ENCODE measurements around the gene NAE1.
"Not testable (repeated sequence)": the region's sequence is repeated elsewhere in the genome, so short reads cannot be mapped to it uniquely, and the experiment has no call there.

Gene NAE1

DNA sequence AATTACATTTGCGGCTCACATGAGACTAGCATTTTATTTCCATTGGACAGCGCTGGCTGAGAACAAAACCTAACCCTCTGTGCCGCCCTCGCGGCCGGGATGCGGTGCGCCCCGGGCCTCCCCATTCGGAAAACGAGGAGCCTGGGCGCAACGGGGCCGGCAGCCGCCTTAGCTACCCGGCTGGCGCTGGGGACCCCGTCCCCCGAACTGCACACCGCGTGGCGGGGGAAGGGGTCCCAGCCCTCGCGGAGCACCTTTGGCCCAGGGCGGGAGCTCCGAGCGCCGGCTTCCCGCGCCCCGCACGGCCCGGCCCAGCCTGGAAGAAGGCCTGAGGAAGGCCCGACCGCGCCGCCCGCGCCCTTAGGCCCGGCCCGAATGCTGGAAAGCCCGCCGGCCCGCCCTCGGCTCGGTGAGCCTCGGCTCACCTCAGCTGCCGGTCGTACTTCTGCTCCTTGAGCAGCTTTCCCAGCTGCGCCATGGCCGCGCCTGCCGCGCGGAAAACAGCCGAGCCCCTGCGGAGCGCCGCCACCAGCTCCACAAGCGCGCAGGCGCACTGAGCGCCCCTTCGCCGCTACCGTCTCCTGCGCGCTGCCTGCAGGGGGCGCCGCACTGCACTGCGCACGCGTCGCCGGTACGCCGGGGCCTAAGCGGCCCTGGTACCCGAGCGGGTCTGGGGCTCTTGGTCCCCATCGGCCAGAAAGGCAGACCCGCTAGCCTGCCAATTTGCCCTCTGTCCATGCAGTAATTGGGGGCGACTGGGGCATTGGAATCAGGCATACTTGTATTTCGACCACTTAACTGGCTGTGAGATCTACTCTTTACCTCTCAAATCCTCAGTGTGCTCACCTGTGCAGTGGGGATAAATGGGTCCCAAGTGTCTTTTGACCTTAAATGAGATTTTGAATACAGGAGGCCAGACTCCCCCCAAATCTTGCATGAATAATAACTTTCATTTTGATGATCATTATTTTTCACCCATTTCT, at the start of gene NAE1:
NAE1 (minus strand) TSS at position 555 of the 983 bp plus-strand sequence; CDS start at position 478, 77 bp downstream.
- DNase-seq (ENCODE audit: low spot score) = peak; percentile 79

- no peak for DNase-seq (ENCODE audit: low spot score)
Measured at GRCh38 chr16:66878067-66878466, 47.3 kb upstream of the NAE1 start.

DNA sequence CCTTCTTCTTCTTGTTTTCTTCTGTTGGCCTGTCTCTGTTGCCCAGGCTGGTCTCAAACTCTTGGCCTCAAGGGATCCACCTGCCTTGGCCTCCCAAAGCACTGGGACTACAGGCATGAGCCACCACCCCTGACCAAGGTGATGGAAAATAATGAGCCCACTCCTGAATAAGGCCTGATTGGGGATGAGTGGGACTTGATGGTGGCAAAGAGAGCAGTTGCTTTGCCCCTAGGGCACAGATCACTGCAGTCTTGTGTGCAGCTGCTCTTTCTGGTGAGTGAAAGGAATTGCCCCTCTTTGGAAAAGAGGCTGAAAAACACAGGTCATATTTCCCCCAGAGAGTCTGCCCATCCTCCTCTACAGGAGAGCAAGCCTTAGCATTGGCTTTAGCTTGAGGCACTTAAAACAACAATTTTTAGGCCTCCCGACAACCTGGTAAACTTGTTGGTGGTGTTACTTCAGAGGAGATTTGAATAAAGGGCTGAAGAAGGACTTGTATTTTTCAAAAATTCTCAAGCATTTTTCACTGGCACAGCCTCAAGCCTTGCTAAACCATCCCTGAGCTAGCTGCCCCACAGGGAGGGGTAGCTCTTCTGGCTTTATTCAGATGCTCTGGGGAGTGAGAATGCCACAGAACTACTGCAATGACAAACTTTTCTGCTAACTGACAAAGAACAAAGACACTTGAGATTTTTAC, 43.5 kb upstream of the NAE1 start:
- DNase-seq (ENCODE audit: low spot score) = no peak

DNA sequence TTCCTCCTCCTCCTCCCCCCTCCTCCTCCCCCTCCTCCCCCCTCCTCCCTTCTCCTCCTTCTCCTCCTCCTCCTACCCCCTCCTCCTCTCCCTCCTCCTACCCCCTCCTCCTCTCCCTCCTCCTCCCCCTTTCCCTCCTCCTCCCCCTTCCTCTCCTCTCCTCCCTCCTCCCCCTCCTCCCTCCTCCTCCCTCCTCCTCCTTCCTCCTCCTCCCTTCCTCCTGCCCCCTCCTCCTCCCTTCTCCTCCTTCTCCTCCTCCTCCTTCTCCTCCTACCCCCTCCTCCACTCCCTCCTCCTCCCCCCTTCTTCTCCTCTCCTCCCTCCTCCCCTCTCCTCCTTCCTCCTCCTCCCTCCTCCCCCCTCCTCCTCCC, 42.9 kb upstream of the NAE1 start:
- DNase-seq (ENCODE audit: low spot score) = no peak

- DNase-seq (ENCODE audit: low spot score) = peak; percentile 61
Measured at GRCh38 chr16:66872943-66873684, 42.3 kb upstream of the NAE1 start.

- no peak for DNase-seq (ENCODE audit: low spot score)
Measured at GRCh38 chr16:66872559-66872942, 41.8 kb upstream of the NAE1 start.

DNA sequence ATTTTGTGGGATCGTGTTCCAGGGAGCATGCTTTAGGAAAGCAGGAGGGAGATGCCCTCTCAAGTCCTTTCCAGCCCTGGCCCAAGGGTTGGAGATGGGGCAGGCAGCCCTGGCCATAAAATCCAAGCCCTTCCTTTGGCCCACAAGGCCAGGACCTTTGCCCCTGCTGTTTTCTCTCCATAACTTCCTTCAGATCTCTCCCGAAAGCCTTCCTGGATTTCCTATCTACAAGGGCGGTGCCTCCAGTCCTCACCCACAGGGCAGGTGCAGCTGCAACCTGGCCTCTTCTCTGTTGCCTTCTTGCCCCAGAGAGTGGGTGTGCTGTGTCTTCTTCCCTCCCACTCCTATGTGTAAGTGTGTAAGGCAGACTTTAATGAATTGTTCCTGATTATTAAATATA, 41.1 kb upstream of the NAE1 start:
- no peak for DNase-seq (ENCODE audit: low spot score)

GRCh38 chr16:66871363-66871762, 40.6 kb upstream of the NAE1 start:
- not testable (repeated sequence) for DNase-seq (ENCODE audit: low spot score)

GRCh38 chr16:66869424-66869823, 38.6 kb upstream of the NAE1 start:
- DNase-seq (ENCODE audit: low spot score) = no peak

- no peak for DNase-seq (ENCODE audit: low spot score)
Measured at GRCh38 chr16:66863707-66864106, 32.9 kb upstream of the NAE1 start.

GRCh38 chr16:66862023-66862520, 31.3 kb upstream of the NAE1 start:
- no peak for DNase-seq (ENCODE audit: low spot score)

GRCh38 chr16:66859397-66860068, 28.8 kb upstream of the NAE1 start:
- no peak for DNase-seq (ENCODE audit: low spot score)

DNA sequence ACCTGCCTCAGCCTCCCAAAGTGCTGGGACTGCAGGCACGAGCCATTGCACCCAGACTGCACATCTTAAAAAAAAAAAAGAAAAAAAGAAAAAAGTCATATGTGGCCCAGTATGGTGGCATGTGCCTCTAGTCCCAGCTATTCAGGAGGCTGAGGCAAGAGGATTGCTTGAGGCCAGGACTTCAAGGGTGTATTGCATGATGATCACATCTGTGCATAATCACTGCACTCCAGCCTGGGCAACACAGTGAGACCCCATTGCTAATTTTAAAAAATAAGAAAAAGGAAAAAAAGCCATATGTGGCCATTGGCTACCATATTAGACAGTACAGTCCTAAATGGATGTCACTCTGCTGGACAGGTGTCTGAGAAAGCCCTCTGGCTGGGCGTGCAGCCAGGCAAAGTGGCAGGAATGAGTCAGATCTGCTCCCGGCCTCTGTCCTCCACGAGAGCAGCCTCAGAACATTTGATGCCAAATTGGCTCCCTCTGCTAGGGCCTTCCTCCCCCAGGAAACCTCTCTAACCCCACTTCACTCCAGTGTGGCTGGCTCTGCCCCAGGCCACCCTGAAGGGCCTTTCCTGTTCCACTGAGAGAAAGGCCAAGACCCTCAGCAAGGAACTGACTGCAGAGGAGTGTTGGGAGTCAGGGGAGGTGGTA, 28.1 kb upstream of the NAE1 start:
- no peak for DNase-seq (ENCODE audit: low spot score)

GRCh38 chr16:66857437-66857836, 26.7 kb upstream of the NAE1 start:
- DNase-seq (ENCODE audit: low spot score) = no peak

DNA sequence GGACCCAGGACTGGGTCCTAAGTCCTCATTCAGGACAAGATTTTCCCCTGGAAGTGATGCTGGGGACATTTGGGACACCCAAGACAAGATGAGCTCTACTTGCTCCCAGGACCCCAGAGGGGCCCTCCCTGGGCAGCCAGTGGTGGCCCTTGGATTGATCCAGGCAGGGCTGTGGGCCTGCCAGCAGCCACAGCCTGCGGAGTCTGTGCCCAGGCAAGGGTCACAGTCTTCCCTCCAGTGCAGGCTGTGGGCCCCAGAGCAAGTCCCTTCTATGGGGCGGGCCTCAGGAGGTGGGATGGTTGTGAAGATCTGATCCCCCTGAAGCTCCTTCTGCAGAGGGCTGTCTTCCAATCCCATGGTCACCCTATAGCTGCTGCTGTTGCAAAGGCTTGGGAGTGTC, 26.0 kb upstream of the NAE1 start:
- DNase-seq (ENCODE audit: low spot score) = no peak

GRCh38 chr16:66856184-66856730, 25.5 kb upstream of the NAE1 start:
- DNase-seq (ENCODE audit: low spot score) = no peak

DNA sequence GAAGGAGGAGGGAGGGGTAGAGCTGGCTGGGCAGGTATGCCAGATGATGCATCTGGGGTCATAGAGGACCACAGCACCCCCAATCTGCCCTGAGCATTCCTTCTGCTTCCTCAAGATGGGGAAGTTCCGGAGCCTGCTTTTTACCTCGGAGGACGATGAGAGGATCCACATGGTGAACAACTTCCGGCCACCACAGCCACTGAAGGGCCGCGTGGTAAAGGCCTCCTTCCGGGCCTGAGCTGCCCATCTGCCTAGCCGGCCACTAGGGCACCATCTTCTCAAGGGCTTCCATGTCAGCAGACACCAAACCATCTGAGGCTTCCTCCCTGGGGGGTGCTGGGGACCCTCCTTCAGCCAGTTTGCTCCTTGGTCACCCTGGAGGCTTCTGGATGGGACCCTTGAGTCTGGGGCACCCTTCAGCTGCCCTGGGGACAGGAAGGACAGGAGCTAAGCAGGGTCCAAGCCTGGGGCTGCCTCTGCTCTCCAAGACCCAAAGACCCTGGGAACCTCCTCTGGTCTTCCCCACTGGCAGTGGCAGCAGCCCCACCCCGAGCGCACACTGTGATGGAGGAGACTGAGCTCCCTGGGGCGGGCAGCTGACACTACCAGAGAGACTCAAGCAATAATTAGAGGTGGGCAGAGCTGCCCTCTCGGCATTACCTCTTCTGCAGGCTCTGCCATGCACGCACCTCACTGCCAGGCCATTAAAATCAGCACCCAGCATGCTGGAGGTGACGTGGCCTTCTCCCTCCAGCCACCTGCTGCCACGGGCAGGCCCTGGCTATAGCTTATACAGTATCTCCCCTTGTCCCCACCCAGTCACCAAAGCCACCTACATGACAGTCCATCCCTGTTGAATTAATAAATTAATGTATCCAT, 22.7 kb upstream of the NAE1 start:
- DNase-seq (ENCODE audit: low spot score) = no peak

DNA sequence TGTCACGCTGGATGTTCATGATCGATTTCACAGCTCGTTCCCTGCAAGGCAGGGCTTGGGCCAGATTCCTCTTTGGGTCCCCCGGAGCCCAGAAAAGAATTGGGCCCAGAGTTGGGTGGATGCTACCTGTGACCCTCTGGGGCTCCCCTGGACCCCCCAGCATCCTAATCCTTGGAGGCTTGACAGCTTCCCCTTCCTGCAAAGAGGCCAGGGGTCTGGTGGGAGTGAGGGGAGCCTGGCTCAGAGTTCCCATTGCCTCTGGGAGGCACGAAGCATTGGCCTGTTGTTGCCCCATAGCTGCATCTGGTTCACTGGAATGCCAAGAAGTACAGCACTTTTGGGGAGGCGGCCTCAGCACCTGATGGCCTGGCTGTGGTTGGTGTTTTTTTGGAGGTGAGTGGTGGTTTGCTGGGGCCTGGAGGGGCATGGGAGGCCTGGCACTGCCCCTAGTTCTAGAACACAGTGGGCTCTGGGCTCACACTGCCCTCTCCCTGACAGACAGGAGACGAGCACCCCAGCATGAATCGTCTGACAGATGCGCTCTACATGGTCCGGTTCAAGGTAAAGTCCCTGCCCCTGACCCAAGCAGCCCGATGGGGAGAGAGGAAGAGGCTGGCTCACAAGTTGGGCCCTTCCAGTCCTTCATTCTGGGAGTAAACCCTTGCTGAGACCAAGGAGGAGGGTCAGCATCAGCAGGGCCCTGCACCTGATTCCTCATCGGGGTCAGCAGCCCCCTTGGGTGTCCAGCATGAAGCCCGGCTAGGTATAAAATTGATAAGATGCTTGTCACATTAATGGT, 20.6 kb upstream of the NAE1 start:
- no peak for DNase-seq (ENCODE audit: low spot score)

All from HuH-7.5 (cell line).